DOHH2 (cell line): ENCODE measurements around the gene FAR2.

ENCODE experiments used
- H3F3A ChIP-seq: fragments of 200-600 bp; sonication (generic), shearing (Covaris generic); 2 replicates; pipeline ENCODE4 v1.6.0; 2016; ENCODE audit warnings: antibody characterized with exemption, mild to moderate bottlenecking; ENCODE audit not compliant: control insufficient read depth, insufficient read depth
- H3K27ac ChIP-seq: fragments of 200-600 bp; sonication (generic); 2 replicates; pipeline ENCODE4 v1.5.1; 2014; ENCODE audit warnings: low read depth, mild to moderate bottlenecking, low read length, moderate library complexity
- H3K27me3 ChIP-seq: fragments of 200-600 bp; sonication (generic); 2 replicates; pipeline ENCODE4 v1.6.1; 2014; ENCODE audit warnings: mild to moderate bottlenecking, low read length, mixed read lengths; ENCODE audit not compliant: control insufficient read depth
- H3K36me3 ChIP-seq: fragments of 200-600 bp; sonication (generic); 2 replicates; pipeline ENCODE4 v1.6.1; 2014; ENCODE audit warnings: mild to moderate bottlenecking, low read length, moderate library complexity, mixed read lengths; ENCODE audit not compliant: control insufficient read depth
- H3K4me1 ChIP-seq: fragments of 200-600 bp; sonication (generic); 2 replicates; pipeline ENCODE4 v1.6.1; 2014; ENCODE audit warnings: mild to moderate bottlenecking, low read length, mixed read lengths; ENCODE audit not compliant: control insufficient read depth
- H3K4me2 ChIP-seq: fragments of 200-600 bp; sonication (generic); 2 replicates; pipeline ENCODE4 v1.6.0; 2014; ENCODE audit warnings: mild to moderate bottlenecking, low read length, moderate library complexity
- H3K4me3 ChIP-seq: fragments of 200-600 bp; sonication (generic); 2 replicates; pipeline ENCODE4 v1.5.1; 2014; ENCODE audit warnings: mild to moderate bottlenecking, low read length, mixed read lengths
- H3K79me2 ChIP-seq: fragments of 200-600 bp; sonication (generic); 2 replicates; pipeline ENCODE4 v1.6.1; 2014; ENCODE audit warnings: mild to moderate bottlenecking, low read length, mixed read lengths; ENCODE audit not compliant: control insufficient read depth
- H3K9me2 ChIP-seq: fragments of 200-600 bp; sonication (generic); replicated peaks from 2 replicates; pipeline ENCODE4 v1.6.1; 2014; ENCODE audit warnings: mild to moderate bottlenecking, low read length, mixed read lengths; ENCODE audit not compliant: control insufficient read depth
- H3K9me3 ChIP-seq: fragments of 200-600 bp; sonication (generic); 2 replicates; pipeline ENCODE4 v1.6.1; 2014; ENCODE audit warnings: antibody characterized with exemption, low read length, mixed read lengths; ENCODE audit not compliant: control insufficient read depth, insufficient read depth
- H4K20me1 ChIP-seq: fragments of 200-600 bp; sonication (generic); 2 replicates; pipeline ENCODE4 v1.6.0; 2014; ENCODE audit warnings: low read depth, mild to moderate bottlenecking, antibody characterized with exemption, low read length, moderate library complexity; ENCODE audit not compliant: control insufficient read depth, insufficient read depth
- CTCF ChIP-seq: fragments of 200-600 bp; sonication (generic); IDR thresholded peaks from one replicate; pipeline ENCODE4 v1.5.1; 2014; ENCODE audit warnings: antibody characterized with exemption, mild to moderate bottlenecking, low read depth, low read length; ENCODE audit not compliant: poor library complexity, severe bottlenecking
- EZH2phosphoT487 ChIP-seq: fragments of 200-600 bp; sonication (generic); IDR thresholded peaks from 2 replicates; pipeline ENCODE4 v1.6.1; 2017; ENCODE audit warnings: borderline replicate concordance, mild to moderate bottlenecking, antibody characterized with exemption, low read length, moderate library complexity, mixed read lengths

Gene FAR2

DNA sequence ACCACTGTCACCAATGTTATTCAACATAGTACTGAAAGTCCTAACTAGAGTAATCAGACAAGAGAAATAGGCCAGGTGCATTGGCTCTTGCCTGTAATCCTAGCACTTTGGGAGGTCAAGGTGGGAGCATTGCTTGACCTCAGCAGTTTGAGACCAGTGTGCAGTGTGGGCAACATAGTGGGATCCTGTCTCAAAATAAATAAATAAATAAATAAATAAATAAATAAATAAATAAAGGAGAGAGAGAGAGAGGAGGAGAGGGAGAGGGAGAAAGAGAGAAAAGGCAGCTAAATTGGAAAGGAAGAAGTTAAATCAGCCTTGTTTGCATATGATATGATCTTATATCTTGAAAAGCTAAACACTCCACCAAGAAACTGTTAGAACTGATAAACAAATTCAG lies 115.3 kb downstream of the FAR2 start:
- Histone ChIP-seq H3K79me2 (no peaks in the 10 kb centered on the region), H3K4me2 (no peak overlapping the region), H3K4me3 (no peak overlapping the region), H4K20me1 (no peaks in the 10 kb centered on the region), H3F3A (no peaks in the 10 kb centered on the region), H3K36me3 (no peaks in the 10 kb centered on the region), H3K9me2 (no peaks in the 10 kb centered on the region), H3K4me1 (no peaks in the 10 kb centered on the region), H3K27ac (no peak overlapping the region), H3K9me3 (no peaks in the 10 kb centered on the region), H3K27me3 (no peaks in the 10 kb centered on the region)
- TF ChIP-seq EZH2phosphoT487 (no peak), CTCF (no peak)

- Histone ChIP-seq H3K79me2 (no peaks in the 10 kb centered on the region), H3F3A (no peaks in the 10 kb centered on the region), H3K4me3 (no peak overlapping the region), H3K27ac (no peak overlapping the region), H4K20me1 (no peaks in the 10 kb centered on the region), H3K27me3 (no peaks in the 10 kb centered on the region), H3K4me1 (no peaks in the 10 kb centered on the region), H3K9me3 (no peaks in the 10 kb centered on the region), H3K9me2 (no peaks in the 10 kb centered on the region), H3K36me3 (no peaks in the 10 kb centered on the region), H3K4me2 (no peak overlapping the region)
- no peak for TF ChIP-seq CTCF
- no peak for TF ChIP-seq EZH2phosphoT487
Observed at GRCh38 chr12:29269706-29270408, 120.8 kb downstream of the FAR2 start.

- Histone ChIP-seq H3F3A (no peaks in the 10 kb centered on the region), H3K27ac (no peak overlapping the region), H3K4me3 (no peak overlapping the region), H3K79me2 (no peaks in the 10 kb centered on the region), H3K9me2 (no peaks in the 10 kb centered on the region), H3K4me2 (no peak overlapping the region), H3K9me3 (no peaks in the 10 kb centered on the region), H3K4me1 (no peaks in the 10 kb centered on the region), H3K36me3 (no peaks in the 10 kb centered on the region), H4K20me1 (no peaks in the 10 kb centered on the region), H3K27me3 (no peaks in the 10 kb centered on the region)
- TF ChIP-seq EZH2phosphoT487 (no peak), CTCF (no peak)
Observed at GRCh38 chr12:29270446-29270845, 121.4 kb downstream of the FAR2 start.
